Subcutaneous abdominal adipose tissue (tissue), 5 donors: ENCODE data around the gene CHAT.

Source experiments
- H3K27ac ChIP-seq: one replicate; pipeline ENCODE4 v1.7.0; 2013; ENCODE audit warnings: low read depth, mild to moderate bottlenecking, inconsistent platforms, low read length, moderate library complexity
- H3K27me3 ChIP-seq, 5 donors: one replicate each; pipeline ENCODE4 v1.7.0; 2013; ENCODE audit warnings: low read length in 5 of 5, inconsistent platforms in 1 of 5; ENCODE audit not compliant: control insufficient read depth in 5 of 5, insufficient read depth in 4 of 5
- H3K36me3 ChIP-seq, 5 donors: one replicate each; pipeline ENCODE4 v1.7.0; 2013; ENCODE audit warnings: low read length in 5 of 5; ENCODE audit not compliant: control insufficient read depth in 5 of 5, insufficient read depth in 5 of 5
- H3K4me1 ChIP-seq, 5 donors: one replicate each; pipeline ENCODE4 v1.7.0; 2013; ENCODE audit warnings: low read length in 5 of 5, mild to moderate bottlenecking in 3 of 5, moderate library complexity in 1 of 5; ENCODE audit not compliant: control insufficient read depth in 5 of 5, insufficient read depth in 5 of 5
- H3K4me3 ChIP-seq, 5 donors: one replicate each; pipeline ENCODE4 v1.7.0; 2013; ENCODE audit warnings: low read length in 5 of 5, low read depth in 1 of 5
- H3K9ac ChIP-seq, 5 donors: one replicate each; pipeline ENCODE4 v1.7.0; 2013; ENCODE audit warnings: low read length in 5 of 5, mild to moderate bottlenecking in 4 of 5, moderate library complexity in 3 of 5
- H3K9me3 ChIP-seq, 5 donors: one replicate each; pipeline ENCODE4 v1.7.0; 2013; ENCODE audit warnings: low read length in 5 of 5; ENCODE audit not compliant: control insufficient read depth in 5 of 5
- donor health status: healthy.
- donor health status: healthy.
- donor health status: healthy.
- donor health status: healthy.
- donor health status: healthy.

Gene CHAT

DNA sequence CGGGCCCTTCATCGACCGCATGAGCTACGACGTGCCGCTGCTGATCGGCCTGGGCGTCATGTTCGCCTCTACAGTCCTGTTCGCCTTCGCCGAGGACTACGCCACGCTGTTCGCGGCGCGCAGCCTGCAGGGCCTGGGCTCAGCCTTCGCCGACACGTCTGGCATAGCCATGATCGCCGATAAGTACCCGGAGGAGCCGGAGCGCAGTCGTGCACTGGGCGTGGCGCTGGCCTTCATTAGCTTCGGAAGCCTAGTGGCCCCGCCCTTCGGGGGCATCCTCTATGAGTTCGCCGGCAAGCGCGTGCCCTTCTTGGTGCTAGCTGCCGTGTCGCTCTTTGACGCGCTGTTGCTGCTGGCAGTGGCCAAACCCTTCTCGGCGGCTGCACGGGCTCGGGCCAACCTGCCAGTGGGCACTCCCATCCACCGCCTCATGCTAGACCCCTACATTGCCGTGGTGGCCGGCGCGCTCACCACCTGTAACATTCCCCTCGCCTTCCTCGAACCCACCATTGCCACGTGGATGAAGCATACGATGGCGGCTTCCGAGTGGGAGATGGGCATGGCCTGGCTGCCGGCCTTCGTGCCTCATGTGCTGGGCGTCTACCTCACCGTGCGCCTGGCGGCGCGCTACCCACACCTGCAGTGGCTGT, 2.5 kb upstream of the CHAT start:
- no peak overlapping the region for H3K9ac ChIP-seq
- H3K4me3 ChIP-seq: peak overlapping the region in 2 of 5 donors; percentile 4 to 5
- H3K36me3 ChIP-seq: no peaks in the 10 kb centered on the region
- H3K9me3 ChIP-seq: peaks cover 0 to 8% (median 0%) of the 10 kb centered on the region in 5 donors
- H3K27ac ChIP-seq: no peak overlapping the region
- H3K27me3 ChIP-seq: peaks cover 58 to 82% (median 71%) of the 10 kb centered on the region in 5 donors
- peaks cover 0 to 20% (median 13%) of the 10 kb centered on the region in 5 donors for H3K4me1 ChIP-seq

- Histone ChIP-seq H3K36me3 (no peaks in the 10 kb centered on the region), H3K4me3 (no peak overlapping the region), H3K9me3 (peaks cover 0 to 8% (median 0%) of the 10 kb centered on the region in 5 donors), H3K9ac (no peak overlapping the region), H3K27ac (no peak overlapping the region), H3K27me3 (peaks cover 58 to 88% (median 76%) of the 10 kb centered on the region in 5 donors), H3K4me1 (peaks cover 0 to 20% (median 13%) of the 10 kb centered on the region in 5 donors)
Measured at GRCh38 chr10:49611816-49612512, 1.9 kb upstream of the CHAT start.

DNA sequence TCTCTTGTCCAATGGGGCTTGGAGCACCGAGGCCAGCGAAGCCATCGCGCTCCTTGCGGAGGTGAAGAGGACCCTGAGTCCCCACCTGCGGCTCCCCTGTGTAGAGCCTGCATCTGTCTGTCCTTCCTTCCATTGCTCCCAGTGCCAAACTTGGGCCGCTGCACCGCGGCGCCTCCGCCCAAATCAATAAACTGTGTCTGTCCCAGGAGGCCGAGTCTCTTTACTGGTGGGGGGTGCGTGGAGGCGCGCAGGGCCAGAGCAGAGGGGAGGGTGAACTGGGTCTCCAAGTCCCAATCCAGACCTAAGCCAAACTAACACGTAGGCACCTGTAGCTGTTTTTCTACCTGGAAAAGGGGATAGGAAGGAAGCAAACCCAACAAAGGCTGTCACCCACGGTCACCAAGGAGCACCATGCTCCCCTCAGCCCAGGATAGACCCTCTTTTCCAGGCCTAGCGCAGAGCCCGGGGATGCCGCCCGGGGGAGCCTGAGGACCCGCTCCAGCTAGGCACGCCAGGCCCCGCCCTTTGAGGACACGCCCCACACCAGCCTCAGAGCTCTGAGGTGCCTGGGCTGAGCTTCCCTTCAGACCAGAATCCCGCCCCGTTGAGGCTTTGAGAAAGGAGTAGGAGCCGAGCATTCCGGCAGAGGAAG, 1.2 kb upstream of the CHAT start:
- Histone ChIP-seq H3K4me3 (no peak overlapping the region), H3K27ac (no peak overlapping the region), H3K9ac (no peak overlapping the region), H3K36me3 (no peaks in the 10 kb centered on the region), H3K27me3 (peaks cover 62 to 88% (median 80%) of the 10 kb centered on the region in 5 donors), H3K4me1 (peaks cover 0 to 20% (median 13%) of the 10 kb centered on the region in 5 donors), H3K9me3 (peaks cover 0 to 8% (median 0%) of the 10 kb centered on the region in 5 donors)

DNA sequence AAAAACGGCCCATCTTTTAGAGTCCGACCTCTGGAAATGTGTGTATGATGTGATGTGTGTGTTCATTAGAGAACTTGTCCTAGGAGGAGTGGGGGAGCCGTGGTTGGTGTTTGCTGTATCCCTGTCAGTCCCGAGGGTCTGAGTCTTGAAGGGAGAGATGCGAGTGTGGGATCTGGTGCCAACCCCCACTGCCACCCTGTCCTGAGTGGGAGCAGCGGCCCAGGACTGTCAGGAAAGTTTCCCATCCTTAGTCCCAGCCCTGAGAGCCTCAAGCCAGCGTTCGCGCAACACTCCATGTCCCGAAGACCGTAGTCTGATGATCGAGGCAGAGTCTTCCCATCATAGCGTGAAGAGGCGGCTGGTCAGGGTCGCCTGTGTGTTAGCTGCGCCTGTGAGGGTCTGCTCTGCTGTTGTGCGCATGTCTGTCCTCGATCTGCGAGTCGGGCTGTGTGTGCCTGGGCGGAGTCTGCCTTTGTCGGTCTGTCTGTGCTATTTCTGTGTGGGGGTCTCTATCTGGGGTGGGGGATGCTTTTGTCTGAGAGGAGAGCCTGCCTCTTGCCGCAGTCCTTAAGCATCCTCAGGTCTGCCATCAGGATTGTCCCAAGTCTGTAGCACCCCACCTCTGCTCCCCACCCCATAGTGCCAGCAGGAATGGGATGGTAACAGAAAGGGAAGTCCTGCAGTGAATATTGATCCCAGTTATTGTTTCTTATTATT, 514 bp upstream of the CHAT start:
- Histone ChIP-seq H3K4me3 (no peak overlapping the region), H3K27ac (no peak overlapping the region), H3K9me3 (peaks cover 0 to 8% (median 0%) of the 10 kb centered on the region in 5 donors), H3K4me1 (peaks cover 0 to 20% (median 13%) of the 10 kb centered on the region in 5 donors), H3K27me3 (peaks cover 59 to 84% (median 81%) of the 10 kb centered on the region in 5 donors), H3K36me3 (no peaks in the 10 kb centered on the region), H3K9ac (no peak overlapping the region)

DNA sequence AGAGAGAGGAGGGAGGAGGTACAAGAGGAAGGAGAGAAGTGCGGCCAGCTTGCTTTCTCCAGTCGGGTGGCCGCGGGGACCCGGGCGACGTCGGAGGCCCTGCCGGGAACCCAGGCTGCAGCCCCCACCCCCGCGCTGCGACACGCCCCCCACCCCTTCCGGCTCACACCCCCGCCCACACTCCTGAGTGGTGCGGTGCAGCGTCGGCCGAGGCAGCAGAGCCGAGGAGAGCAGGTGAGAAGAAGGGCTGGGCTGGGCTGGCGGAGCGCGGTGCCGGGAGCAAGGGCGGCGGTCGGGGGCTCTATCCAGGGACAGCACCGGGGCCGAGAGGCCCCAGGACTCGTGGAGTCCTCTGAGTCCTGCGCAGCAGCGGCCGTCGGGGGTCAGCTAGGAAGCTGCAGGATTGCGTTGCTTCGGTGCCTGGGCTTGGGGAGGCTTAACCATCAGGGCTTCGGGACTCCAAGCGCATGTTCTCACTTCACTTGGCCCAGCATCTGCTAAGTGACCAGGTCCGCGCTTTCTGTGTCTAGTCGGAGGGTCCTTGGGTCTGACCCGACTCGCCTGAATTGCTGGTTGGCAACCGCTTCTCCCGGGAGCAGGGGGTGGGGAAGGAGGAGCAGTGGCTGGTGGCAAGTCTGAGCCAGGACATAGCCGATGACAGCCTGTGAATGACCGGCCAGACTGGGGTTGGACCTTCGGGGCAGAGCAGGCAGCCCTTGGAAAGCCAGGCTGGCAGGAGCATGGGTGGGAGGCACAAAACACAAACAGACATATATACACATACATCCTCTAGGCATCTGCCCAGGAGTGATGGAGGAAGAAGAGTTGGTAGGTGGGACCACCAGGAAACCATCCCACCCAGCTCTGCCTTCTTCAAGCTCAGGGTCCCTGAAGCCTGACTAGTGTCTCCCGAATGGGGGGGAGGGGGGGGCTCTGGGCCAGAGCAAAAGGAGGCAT, 683 bp downstream of the CHAT start:
- Histone ChIP-seq H3K4me1 (peaks cover 0 to 20% (median 13%) of the 10 kb centered on the region in 5 donors), H3K27ac (no peak overlapping the region), H3K9me3 (peaks cover 0 to 8% (median 0%) of the 10 kb centered on the region in 5 donors), H3K36me3 (no peaks in the 10 kb centered on the region), H3K4me3 (no peak overlapping the region), H3K27me3 (peaks cover 51 to 81% (median 74%) of the 10 kb centered on the region in 5 donors), H3K9ac (no peak overlapping the region)

- Histone ChIP-seq H3K4me1 (peaks cover 0 to 20% (median 13%) of the 10 kb centered on the region in 5 donors), H3K27ac (no peak overlapping the region), H3K4me3 (no peak overlapping the region), H3K9ac (no peak overlapping the region), H3K9me3 (peaks cover 0 to 8% (median 0%) of the 10 kb centered on the region in 5 donors), H3K27me3 (peaks cover 53 to 86% (median 79%) of the 10 kb centered on the region in 5 donors), H3K36me3 (no peaks in the 10 kb centered on the region)
Measured at GRCh38 chr10:49615213-49615612, 1.4 kb downstream of the CHAT start.

DNA sequence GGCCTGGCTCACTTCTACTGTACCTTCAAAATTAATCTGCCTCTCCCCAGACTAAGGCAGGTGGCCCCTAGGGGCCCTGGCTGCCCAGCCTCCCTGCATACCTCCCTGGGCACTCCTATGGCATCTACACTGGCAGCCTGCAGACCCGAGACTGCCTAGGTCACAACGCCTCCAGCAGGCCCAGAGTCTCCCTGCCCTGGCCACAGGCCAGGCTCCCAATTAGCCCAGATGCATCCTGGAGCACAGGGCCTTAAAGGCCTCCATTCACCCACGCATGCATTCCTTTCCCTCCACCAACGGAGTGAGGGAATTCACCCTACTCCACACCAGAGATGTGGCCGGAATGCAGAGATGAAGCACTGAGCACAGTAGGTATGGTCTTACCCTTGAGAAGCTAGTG, 1.9 kb downstream of the CHAT start:
- no peak overlapping the region for H3K4me3 ChIP-seq
- H3K36me3 ChIP-seq: no peaks in the 10 kb centered on the region
- H3K27ac ChIP-seq: no peak overlapping the region
- H3K27me3 ChIP-seq: peaks cover 51 to 87% (median 80%) of the 10 kb centered on the region in 5 donors
- H3K9me3 ChIP-seq: peaks cover 0 to 8% (median 0%) of the 10 kb centered on the region in 5 donors
- H3K4me1 ChIP-seq: peaks cover 0 to 16% (median 10%) of the 10 kb centered on the region in 5 donors
- no peak overlapping the region for H3K9ac ChIP-seq

DNA sequence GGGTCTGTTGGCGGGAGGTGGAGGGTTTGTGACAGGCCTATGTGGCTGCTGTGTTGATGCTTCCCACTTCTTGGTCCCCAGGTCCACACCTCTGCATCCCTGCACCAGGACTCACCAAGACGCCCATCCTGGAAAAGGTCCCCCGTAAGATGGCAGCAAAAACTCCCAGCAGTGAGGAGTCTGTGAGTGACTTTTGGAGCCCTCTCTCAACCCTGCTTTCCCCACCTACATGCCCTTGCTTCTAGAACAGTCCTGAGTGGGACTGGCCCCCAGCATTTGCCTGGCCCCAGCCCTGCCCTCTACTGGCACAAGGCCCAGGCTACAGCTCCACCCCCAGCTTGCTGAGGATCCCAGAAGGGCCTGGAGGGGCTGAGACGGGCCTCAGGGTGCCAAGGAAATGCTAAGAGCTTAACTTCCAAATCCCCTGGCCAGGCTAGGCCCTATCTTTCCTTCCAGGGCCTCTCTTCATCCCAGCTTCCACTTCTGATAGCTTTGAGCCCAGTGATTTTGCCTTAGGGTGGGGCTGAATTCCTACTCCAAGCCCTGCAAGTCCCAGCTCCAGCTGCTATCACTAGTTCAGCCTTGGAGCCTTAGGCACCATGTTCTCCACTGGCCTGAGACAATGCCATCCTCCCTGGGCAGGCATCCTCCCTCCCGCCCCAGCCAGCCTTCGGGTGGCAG, 2.7 kb downstream of the CHAT start:
- Histone ChIP-seq H3K27me3 (peaks cover 43 to 79% (median 72%) of the 10 kb centered on the region in 5 donors), H3K9me3 (peaks cover 0 to 5% (median 0%) of the 10 kb centered on the region in 5 donors), H3K4me1 (peaks cover 0 to 8% (median 1%) of the 10 kb centered on the region in 5 donors), H3K36me3 (no peaks in the 10 kb centered on the region), H3K4me3 (no peak overlapping the region), H3K9ac (no peak overlapping the region), H3K27ac (no peak overlapping the region)
